NCI-H1105 (cell line): ENCODE data around the gene THOP1.
A peak's percentile ranks its signal among the peaks of the same experiment; 100 is the strongest.
"Not testable (repeated sequence)": the region's sequence is repeated elsewhere in the genome, so short reads cannot be mapped to it uniquely, and the experiment has no call there.

Experiments
- DNase-seq: peaks from one replicate; lab custom pipeline; 2025; lab: John Stamatoyannopoulos, UW

The THOP1 gene

DNA sequence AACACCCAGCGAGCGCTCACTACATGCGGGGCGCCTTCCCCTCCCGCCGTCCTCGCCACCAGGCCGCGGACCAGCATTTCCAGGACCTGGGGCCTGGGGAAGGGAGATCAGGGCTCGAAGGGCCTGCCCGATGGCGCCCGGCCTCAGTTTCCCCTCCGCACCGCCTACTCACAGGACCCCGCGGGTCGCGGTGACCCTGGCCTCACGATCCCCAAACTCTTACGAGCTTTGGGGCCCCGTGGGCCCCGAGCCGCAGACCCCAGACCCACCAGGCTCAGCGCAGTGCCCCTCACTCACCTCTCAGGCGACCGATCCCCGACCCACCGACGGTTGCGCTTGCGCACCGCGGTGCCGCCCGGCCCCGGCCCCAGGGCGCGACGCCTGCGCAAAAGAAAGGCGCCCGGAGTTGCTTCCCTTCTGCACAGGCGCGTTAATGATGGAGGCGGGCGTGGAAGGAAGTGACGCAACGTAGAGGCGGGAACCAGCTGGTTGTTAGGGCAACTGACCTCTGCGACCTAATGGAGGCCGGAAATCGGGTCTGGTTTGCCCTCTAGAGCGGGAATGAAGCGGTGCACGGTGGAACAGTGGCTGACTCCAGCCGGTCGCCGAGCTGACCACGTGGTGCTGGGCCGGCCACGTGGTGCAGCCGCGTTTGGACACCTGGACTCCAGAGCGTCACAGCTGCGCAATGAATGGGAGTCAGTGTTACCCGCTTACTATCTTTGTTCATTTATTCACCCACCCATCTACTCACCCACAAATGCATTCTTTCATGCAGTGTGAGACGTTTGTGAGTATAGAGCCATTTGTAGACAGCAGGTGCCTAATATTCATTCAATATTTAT, 2.1 kb upstream of the THOP1 start, which contains the start of gene SGTA:
Gene SGTA, minus strand, starts transcription at position 338 of the 845 bp plus-strand sequence. CDS start 14,205 bp downstream, outside the sequence.
- DNase-seq, result peak; percentile 98

- DNase-seq, result no peak
Measured at GRCh38 chr19:2783781-2784145, 1.5 kb upstream of the THOP1 start.

DNA sequence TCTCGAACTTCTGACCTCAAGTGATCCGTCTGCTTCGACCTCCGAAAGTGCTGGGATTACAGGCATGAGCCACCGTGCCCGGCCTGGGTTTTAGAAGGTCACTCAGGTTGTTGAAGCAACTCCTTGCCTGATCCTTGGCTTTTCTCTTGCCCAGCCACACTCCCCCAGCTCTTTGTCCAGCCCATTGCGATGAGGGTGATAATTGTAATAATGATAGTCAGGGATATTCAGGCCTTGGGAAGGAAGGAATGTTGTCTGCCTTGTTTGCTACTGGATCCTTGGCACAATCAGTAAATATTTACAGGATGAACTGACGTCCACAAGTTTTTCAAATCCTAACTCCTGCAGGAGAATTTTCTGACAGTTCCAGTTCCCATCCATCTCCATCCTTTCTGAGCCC, 1.8 kb downstream of the THOP1 start:
- DNase-seq, result no peak

- no peak for DNase-seq
Measured at GRCh38 chr19:2788237-2788636, 2.9 kb downstream of the THOP1 start.

GRCh38 chr19:2790194-2790556, 4.9 kb downstream of the THOP1 start:
- no peak for DNase-seq

GRCh38 chr19:2790557-2791271, 5.4 kb downstream of the THOP1 start:
- DNase-seq, result no peak

- DNase-seq, result no peak
Measured at GRCh38 chr19:2791440-2791839, 6.1 kb downstream of the THOP1 start.

DNA sequence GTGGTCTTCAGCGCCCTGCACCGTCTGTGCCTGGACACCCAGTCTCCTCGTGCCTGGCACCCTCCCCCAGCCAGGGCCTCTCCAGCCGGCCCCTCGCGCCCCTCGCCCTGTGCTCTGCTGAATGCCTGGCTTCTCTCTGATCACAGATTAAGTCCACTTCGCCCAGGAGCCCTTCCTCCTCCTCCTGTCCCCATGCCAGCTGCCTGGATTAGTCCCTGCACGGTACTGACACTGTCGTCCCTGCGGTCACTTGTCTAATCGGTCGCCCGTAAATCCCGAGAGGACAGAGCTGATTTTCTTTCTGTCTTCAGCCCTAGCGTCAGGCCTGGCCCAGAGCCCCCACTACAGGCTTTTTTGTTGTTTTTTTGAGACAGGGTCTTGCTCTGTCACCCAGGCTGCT, 6.6 kb downstream of the THOP1 start:
- DNase-seq, result no peak

- DNase-seq, result not testable (repeated sequence)
Measured at GRCh38 chr19:2792666-2793065, 7.4 kb downstream of the THOP1 start.

DNA sequence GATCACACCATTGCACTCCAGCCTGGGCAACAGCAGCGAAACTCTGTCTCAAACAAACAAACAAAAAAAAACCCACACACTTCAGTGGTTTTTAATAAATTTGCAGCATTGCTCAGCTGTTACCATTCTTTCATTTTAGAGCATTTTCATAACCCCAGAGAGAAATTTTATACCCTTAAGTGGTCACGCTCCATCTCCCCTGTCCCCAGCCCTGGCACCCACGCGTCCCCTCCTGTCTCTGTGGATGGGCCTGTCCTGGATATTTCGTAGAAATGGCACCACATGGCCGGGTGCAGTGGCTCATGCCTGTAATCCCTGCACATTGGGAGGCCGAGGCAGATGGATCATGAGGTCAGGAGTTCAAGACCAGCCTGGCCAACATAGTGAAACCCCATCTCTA, 7.8 kb downstream of the THOP1 start:
- no peak for DNase-seq

DNA sequence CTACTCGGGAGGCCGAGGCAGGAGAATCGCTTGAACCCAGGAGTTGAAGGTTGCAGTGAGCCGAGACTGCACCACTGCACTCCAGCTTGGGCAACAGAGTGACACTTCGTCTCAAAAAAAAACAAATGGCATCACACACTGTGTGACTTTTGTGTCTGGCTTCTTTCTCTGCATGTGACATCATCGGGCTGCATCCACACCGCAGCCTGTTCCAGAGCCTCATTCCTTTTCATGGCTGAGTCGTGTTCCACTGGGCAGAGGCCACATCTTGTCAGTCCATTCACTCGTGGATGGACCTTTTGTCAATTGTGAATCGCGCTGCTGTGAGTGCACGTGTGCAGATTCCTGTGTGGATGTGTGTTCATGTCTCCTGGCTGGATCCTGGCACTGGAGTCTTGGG, 8.3 kb downstream of the THOP1 start:
- no peak for DNase-seq

GRCh38 chr19:2795827-2796658, 10.7 kb downstream of the THOP1 start:
- no peak for DNase-seq

GRCh38 chr19:2796659-2797266, 11.5 kb downstream of the THOP1 start:
- no peak for DNase-seq

- no peak for DNase-seq
Measured at GRCh38 chr19:2797280-2797679, 12.0 kb downstream of the THOP1 start.

- DNase-seq, result no peak
Measured at GRCh38 chr19:2798158-2798685, 12.9 kb downstream of the THOP1 start.

DNA sequence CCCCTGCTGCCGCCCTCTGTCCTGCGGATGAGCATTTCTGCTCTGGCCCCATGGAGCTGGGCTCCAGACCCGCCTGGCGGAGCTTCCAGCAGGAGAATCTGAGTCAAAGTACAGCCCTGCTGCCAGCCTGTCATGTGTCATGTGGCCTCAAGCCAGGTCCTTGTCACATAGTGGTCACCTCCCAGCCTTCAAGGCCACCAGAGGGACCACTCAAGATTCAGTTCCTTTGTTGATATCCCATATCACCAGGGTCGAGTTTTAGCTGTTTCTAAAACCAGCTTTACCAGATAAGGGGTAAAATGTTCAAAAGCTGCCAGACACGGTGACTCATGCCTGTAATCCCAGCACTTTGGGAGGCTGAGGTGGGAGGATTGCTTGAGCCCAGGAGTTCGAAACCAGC, 13.4 kb downstream of the THOP1 start:
- DNase-seq, result no peak

- DNase-seq, result no peak
Measured at GRCh38 chr19:2799273-2800020, 14.1 kb downstream of the THOP1 start.

DNA sequence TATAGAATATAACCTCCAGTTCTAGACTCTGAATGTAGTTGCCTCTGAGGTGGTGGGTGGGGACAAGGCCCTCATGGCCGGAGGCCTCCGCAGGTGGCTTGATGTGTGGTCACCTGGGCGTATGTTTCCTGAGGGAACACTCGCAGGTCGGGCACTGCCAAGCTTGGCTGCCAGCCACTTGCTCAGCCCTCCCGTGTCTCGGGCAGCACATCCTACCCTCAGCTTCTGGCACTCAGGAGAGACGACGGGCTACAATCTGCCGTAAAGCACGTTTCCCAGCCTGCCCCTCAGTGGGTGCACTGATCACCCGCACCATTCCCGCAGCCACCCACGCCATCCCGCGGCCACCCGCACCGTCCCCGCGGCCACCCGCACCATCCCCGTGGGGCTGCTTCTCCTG, 15.2 kb downstream of the THOP1 start:
- no peak for DNase-seq

DNA sequence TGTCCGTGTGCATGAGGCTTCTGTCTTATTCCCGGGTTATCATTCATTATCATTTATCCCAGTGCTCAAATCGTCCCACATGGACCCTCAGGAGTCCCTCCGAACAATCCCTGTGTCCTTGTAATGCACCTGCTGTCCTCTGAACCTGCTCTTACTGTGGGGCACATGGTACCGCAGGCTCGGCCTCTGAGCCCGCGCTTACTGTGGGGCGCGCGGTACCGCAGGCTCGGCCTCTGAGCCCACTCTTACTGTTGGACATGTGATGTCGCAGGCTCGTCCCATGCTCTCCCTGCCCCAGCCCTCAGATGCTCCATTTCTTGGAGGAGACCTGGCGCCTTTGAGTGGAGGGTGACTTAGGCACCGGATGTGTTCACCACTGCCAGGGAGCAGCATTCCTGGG, 17.5 kb downstream of the THOP1 start:
- no peak for DNase-seq

- DNase-seq, result no peak
Measured at GRCh38 chr19:2803486-2804155, 18.3 kb downstream of the THOP1 start.
